HG02884 (cell line): ENCODE data around the gene ACRBP.
"Not testable (repeated sequence)": the region's sequence is repeated elsewhere in the genome, so short reads cannot be mapped to it uniquely, and the experiment has no call there.

Source experiments
- ATAC-seq: cut with Tn5 transposase; IDR thresholded peaks from one replicate; pipeline ENCODE4 v1.9.1; 2021; ENCODE audit warnings: mild to moderate bottlenecking, moderate library complexity; ENCODE audit not compliant: unreplicated experiment

ACRBP gene

DNA sequence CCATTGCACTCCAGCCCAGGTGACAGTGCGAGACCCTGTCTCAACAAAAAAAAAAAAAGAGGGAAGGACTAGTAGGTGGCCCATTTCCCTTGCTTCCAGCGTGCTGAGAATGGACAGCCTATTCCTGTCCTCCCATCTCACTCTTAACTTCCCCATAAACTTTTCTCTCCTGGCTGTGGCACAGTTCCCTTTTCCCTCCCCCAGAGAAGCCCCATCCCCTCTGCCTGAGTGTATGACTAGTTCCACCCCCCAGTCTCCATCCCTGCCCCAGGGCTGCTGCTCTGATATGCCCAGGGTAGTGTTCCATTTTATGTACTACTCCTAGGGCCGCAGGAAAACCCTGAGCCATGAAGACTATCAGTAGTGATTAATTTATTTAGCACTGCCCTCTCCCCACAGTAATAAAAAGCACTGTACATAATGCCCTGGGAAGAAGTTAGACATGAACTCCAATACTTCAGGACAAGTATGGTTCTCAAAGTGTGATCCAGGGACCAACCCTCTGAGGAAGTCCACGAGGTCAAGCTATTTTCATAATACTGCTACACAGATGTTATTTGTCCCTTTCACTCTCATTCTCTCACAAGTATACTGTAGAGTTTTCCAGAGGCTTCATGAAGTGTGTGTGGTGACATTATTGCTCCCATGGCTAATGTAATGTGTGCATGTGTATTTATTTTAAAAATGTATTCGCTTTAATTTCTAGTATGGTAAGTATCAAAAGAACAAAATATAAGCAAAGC lies 28.6 kb downstream of the ACRBP start:
- no peak for ATAC-seq

DNA sequence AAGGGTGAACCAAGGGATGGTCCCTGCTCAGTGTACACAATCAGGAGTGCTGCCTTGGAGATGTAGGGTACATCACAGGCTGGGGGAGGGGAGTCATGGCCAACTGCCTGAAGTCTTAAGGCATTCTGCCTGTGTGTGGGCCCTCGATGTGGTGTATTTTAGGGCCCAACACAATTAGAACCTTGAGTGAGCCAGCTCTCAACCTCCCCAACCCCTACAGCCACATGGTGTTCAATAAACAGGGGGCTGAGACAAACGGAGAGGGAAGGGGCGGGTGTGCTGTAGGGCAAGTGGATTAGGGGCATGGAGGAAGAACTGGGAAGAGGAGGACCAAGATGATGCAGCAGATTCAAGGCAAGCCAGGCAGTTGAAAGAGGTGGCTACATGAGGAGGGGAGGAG lies 31.4 kb downstream of the ACRBP start:
- ATAC-seq = no peak

DNA sequence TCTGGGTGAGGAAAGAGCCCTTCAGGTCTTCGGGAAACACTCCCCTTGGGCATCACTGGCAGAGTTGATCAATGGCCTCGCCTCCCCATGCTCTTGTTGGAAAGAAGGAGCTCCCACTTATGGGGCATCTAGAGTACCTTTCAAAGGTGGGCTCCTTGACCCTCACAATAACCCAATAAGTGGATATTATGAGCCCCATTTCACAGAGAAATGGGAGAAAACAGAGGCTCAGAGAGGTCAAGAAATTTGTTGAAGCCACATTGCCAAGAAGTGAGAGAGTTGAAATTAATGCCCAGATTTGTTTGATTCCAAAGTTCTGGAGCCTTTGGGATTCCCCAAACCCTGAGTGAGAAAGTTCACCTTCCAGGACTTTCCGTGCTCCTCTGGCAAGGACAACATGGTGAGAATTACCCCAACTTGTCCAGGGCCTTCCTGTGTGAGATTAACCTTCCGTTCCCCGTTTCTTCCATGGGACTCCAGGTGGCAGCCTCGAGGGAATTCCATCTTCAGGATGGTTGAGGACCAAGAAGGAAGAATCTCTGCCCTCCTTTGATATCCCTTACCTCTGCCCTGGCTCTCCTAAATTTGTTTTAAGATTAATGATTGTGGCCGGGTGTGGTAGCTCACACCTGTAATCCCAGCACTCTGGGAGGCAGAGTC lies 32.6 kb downstream of the ACRBP start:
- ATAC-seq = no peak

DNA sequence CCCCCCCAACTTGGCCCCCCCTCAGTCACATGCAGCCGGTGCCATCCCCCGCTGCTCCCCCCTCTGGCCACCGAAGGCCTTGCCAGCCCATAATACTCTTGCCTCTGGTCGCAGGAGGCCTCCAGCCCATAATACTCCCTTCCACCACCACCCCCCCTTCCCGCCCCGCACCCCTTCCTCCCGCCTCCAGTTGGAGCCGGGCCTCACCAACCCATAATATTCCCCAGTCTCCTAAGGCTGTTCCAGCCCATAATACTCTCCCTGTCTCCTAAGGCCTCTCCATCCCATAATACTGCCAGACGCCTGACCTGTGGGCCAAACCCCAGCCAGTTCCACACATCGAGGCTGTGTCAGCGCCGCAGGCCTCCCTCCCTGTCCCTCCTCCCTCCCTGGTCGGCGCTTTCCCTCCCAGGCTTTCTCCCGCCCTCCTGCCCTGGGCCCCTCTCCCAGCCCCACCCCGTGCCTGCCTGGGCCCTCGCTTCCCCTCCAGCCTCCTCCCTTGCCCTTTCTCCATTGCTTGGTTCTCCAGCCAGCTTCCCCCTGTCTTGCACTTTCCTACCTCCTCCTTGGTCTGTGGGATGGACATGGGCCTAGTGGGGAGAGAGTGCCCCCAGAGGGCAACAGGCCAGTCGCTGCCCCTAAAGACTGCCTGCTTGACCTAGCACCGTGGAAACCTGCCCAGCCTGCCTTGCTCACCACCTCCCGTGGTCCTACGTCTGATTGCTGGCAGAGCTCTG lies 33.3 kb downstream of the ACRBP start:
- ATAC-seq = no peak

DNA sequence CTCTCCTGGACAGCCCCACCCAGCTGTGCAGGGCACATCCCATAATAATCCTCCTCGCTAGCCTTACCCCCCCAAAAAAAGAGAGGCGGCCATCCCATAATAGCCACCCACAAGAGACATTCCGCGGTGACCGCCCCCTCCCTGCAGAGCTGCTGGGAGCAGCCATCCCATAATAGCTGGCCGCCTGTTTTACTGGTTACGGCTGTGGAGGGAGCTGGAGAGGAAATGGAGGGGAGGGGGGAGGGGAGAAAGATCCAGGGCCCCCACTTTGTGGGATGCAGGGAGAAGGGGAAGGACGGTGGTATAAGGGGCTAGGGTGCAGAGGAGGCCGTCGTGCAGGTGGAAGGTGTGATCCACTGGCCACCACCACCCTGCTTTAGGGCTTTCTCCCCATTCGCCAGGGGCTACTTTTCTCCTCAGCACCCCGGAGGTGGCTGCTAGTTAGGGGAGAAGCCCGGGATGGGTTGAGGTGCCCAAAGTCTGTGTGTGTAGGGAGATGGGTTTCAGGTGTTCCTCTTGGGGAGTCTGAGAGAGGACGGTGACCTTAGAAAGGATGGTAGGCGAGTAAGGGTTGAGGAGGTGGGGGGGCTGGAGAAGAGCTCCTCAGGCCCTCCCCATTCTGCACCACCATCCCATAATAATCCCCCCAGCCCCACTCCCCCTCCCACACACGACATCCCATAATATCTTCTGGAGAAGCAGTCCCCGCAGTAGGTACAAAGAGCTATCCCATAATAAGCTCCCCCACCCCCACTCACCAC lies 34.0 kb downstream of the ACRBP start:
- ATAC-seq = no peak

DNA sequence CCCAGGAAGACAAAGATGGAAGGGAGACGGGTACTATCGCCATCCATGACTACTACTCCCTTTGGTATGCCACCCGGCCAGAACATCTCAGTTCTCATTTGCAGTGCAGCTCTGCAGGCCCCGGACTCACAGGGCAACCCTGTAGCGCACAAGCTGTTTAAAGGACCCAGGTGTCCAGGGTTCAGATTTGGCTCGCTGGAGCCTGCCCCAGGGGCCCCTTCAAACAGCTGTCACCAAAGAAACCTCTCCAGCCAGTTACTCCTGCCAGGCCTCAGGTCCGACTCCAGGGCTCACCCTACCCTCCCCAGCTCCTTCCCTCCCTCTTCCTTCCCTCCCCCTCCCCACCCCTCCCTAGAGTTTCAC lies 34.6 kb downstream of the ACRBP start:
- ATAC-seq = no peak

DNA sequence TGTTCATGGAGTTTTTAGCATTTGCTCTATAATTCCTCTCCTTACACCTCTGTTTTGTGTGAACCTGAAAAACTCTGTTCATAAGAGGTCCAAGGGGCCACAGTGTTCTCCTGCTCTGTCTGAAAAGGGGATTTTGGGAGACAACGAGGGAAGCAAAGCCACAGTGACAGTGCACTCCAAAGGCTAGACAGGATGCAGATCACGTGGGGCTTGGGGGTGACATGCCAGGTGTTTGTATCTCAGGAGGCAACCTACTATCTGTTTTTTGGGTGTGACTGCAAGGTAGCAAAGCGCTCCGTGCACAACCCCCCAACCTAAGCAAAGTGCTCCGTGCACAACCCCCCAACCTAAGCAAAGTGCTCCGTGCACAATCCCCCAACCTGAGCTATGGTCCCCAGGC lies 35.0 kb downstream of the ACRBP start:
- no peak for ATAC-seq

DNA sequence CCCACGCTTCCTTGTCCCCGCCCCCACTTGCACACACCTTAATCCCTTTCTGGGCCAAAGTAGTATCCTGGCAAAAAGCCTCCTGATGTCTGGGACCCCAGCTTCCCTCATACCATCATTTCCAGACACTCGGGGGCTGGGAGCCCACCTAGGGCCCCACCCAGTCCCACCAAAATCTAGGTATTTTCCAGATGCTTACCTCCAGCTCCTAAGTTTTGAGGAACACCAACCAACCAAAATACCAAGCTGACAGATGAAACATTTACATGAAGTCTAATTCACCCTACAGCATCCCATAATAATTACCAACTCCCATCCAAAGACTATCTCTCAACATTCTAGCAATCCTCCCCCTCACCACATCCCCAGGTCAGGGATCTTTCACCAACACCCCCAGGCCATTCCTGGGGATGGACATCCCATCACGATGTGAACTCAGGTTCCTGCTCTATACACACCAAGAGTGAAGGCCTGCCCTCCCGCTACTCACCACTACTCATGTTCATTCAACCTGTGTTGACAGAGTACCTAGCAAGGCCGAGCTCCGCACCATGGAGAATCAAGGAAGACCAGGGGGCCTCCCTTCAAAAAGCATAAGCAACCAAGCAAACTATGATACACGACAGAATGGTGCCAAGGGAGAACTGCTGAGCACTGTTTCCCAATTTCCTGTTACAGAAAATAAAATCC lies 38.5 kb downstream of the ACRBP start:
- no peak for ATAC-seq

DNA sequence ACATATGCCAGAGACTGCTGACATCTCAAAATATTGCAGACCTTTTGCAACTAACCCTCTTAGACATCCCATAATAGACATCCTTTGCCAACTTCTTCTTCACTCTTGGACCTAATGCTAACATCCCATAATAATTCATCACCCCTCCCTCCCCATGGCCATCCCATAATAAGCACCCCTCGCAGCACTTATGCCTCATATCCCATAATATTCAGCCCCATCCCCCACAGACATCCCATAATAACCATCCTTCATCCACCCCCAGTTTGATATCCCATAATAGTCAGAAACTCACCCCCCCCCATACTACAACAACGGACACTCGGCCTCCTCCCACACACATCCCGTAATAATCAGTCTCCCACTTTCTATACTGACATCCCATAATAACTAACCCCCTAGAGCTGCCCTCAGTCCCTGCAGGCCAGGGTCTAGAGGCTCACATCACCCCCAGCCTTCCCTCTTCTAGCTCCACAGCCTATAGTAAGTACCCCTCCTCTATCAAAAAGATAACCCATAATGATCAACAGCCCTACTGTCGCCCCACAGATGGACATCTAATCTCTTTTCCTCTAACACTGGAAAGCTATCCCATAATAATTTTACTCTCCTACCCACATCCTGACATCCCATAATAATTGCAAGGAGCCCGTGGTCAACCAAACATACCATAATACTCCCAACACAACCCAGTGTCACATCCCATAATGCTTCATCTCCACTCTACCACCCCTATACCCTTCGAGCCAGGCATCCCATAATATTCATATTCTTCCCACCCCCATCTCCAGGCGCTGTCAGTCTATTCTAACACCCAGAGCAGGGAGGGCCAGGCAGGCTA lies 39.3 kb downstream of the ACRBP start:
- ATAC-seq = no peak

DNA sequence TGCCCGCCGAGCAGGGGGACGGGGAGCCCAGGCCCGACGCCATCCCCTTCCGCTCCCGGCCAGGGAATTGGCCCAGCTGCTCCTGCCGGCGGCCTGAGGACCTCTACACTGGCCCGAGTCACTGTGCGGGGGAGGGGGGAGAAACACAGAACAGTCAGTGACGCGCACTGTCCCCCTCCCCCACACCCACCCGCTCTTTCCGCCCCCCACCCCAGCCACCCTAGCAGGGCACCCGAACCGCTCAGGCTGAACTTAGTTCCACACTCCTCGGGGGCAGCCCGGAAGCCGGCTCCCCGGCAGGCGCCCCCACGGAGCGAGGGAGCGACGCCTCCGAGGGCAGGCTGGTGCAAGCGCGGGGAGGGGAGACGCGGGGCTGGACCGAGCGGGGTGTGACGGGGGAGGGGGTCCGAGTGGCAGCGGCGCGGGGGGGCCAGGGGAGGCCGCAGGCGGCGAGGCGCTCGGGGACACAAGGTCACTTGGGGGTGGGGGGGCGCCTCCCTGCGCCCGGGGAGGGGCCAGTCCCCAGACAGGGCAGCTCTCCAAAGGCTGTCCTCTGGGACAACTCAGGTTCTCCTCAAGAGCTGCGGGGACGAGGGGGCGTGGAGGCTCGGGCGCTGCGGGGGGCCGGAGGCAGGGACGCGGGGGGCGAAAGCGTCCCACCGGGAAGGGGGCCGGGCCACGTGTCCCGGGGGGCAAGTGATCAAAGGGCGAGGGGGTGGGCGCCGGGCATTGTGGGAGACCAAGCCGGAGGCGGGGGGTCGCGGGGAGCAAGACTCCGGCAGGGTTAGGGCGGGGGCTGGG lies 40.7 kb downstream of the ACRBP start:
- no peak for ATAC-seq

DNA sequence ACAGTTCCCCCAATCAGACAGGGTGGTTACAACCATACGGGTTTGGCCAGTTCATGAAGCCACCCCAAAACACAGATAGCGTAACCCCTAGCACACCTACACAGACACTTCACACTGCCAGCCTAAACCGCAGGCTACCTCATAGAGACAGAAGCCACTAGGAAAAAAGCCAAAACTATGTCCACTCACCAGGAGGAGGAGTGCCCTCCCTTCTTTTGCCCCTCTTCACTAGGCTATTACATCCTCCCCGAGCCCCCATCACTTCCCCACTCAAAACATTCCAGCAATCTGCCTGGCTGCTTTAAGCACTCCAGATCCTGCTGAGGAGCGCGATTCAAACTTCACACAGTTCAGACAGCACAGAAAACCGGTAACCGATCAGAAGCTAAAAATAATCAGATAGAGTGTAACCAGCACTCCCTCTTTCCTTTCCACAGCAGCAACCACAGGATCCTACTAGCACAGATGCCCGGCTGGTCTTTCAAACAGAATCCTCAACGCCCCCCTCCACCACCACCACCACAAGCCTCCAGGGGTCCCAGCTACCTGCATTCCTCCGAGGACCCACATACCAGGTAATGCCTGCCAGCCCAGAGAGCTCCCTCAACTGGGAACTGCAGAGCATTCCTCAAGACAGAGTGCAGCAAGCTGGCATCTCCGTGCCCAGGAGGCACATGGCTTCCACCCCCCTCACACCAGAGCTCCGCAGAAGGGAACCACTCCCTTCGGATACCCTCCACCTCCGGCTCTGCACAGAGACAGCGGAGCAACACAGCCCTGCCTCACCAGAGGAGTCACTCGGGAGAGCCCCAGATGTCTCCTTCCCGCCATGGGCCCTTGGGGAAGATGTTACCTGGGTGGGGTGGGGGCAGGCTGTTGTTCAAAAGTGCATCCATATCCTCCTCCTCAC lies 41.6 kb downstream of the ACRBP start:
- ATAC-seq = no peak

DNA sequence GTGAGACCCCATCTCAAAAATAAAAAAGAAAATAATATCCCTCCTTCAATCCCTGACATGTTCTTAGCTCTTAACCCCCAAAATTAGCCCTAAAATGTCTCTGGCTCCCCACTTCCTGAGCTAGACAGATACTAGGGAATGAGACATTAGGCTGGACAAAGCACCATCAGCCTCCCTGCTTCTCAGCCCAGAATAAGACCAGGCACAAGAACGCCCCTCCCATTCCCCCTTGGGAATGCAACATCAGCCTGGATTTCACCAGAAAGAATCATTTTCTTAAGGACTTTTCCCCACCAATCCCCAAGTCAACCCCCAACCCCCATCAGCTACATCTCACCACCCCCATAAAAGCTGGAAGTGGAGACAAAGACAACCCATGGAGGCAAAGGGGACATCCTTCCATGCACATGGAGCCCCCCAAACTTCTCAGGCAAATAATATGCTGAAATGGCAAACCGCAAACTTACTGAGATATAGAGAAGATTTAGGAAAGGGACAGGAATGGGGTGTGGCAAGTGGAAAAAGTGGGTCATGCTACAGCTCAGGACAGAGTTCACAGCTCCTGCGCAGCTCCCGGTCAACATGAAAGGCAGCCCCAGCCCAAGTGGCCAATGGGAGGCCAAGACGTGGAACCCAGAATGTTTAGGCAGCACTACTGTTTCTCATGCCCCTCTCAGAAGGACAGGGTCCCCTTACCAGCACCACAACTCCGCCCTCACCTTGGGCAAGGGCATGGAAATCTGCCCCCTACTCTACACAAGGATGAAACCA lies 42.8 kb downstream of the ACRBP start:
- no peak for ATAC-seq

DNA sequence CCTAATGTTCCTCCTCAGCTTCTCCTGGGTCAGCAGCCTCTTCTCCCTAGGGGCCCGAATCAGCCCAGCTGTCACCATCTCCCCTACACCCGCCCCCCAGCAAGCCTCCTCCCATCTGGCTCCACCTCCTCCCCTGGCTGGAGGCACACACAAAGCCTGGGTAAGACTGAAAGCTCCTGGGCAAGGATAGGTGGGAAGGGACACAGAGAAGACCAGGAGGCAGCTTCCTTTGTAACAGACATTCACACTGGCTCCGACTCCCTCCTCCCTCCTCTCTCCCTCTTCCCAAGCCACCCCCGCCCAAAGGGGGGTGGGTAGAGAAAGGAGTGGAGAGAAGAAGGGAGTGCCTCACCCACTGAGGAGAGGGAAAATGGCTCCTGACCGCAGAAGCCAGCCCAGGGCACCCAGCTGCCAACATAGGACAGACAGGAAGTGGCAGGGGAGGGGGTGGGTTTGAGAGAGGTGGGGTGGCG lies 44.1 kb downstream of the ACRBP start:
- ATAC-seq = no peak

DNA sequence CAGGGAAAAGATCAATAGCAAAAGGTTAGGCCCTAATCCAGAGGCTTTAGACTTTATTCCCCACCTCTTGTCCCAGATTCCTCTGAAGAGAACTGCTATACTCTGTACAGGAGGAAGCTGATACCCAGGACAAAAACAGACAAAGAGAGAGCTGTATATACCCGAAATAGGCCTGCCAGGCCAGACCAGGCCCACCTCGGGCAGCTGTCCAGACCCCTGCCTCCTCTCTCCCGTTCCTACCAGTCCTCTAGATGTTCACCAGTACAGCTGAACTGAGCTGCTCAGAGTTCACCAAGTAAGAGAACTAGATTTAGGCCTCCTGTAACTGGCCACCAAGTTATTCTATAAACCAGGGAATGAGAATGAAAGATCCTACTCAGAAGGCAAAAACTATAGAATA lies 44.7 kb downstream of the ACRBP start:
- ATAC-seq = no peak

DNA sequence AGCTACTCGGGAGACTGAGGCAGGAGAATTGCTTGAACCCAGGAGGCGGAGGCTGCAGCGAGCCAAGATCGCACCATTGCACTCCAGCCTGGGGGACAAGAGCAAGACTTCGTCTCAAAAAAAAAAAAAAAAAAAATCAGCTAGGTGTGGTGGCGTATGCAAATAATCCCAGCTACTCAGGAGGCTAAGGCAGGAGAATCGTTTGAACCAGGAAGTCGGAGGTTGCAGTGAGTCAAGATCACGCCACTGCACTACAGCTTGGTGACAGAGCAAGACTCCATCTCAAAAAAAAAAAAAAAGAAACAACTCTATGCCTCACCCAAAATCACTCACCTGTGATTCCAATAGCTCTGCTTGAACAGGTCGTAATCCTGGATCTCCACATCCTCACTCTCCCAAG lies 51.6 kb downstream of the ACRBP start:
- ATAC-seq = not testable (repeated sequence)

DNA sequence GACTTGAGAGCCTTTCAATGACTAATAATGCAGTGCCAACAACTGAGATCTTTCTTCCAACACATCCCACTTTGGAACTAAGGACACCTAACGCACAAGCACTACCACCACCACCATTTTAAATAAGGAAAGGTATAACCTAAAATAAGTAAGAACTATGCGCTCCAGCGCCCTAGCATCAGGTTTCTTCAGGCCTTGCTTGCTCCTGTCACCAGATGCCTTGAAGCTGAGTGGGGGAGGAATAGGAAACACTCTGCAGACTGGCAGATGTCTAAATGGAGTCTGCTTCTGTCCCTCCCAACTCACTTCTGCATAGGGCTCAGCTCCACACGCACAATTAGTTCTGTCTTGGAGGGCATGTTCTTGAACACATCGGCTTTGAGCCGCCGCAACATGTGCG lies 55.1 kb downstream of the ACRBP start:
- no peak for ATAC-seq
